IMR-90 (cell line): ENCODE data around the gene PCED1B. TPM values are rescaled to one million over a fixed set of nuclear protein-coding genes. Genes with fewer than 3 reads are reported as not detected.

Experiments used
- ATAC-seq: fragments of 200-7000 bp; cut with Tn5 transposase; 2 replicates; pipeline ENCODE4 v1.9.1; 2020; ENCODE audit warnings: low read depth, mild to moderate bottlenecking, moderate library complexity
- BruUV-seq: library from RNA; stranded (reverse); fragments of 400-500 nt; replicated peaks from 2 replicates; lab custom pipeline; 2021; lab: Mats Ljungman, UMichigan
- CTCF ChIA-PET: fragments of 300-600 bp; formaldehyde crosslinking; extraction: SDS; loops from one replicate; lab custom pipeline; 2021; ENCODE audit warnings: antibody characterized with exemption; lab: Yijun Ruan, JAX
- POLR2A ChIA-PET: fragments of 300-600 bp; sonication (Branson Sonifier 250); formaldehyde crosslinking; loops from one replicate; lab custom pipeline; 2022; ENCODE audit warnings: antibody characterized with exemption; ENCODE audit not compliant: unreplicated experiment; lab: Charles Lee
- DNase-seq: peaks from one replicate; pipeline ENCODE4 v3.0.0; 2013
- H2AFZ ChIP-seq: replicated peaks from 2 replicates; pipeline ENCODE3; 2013; ENCODE audit warnings: low read length, mild to moderate bottlenecking; ENCODE audit not compliant: poor library complexity
- H2AK5ac ChIP-seq: 2 replicates; pipeline ENCODE4 v1.6.1; 2013; ENCODE audit warnings: low read depth, low read length, inconsistent platforms
- H2AK9ac ChIP-seq: replicated peaks from 2 replicates; pipeline ENCODE3; 2013; ENCODE audit warnings: mild to moderate bottlenecking, low read depth, low read length, moderate library complexity; ENCODE audit not compliant: poor library complexity
- H2BK120ac ChIP-seq: 2 replicates; pipeline ENCODE4 v1.6.1; 2013; ENCODE audit warnings: low read depth, low read length, inconsistent platforms
- H2BK15ac ChIP-seq: 3 replicates; pipeline ENCODE4 v1.6.1; 2013; ENCODE audit warnings: low read depth, low read length, inconsistent platforms
- H2BK20ac ChIP-seq: 2 replicates; pipeline ENCODE4 v1.6.1; 2013; ENCODE audit warnings: low read depth, mild to moderate bottlenecking, inconsistent platforms, low read length, moderate library complexity
- H2BK5ac ChIP-seq: 2 replicates; pipeline ENCODE4 v1.6.1; 2013; ENCODE audit warnings: mild to moderate bottlenecking, low read depth, low read length, inconsistent platforms; ENCODE audit not compliant: poor library complexity, severe bottlenecking
- H3K14ac ChIP-seq: replicated peaks from 2 replicates; pipeline ENCODE4 v1.6.1; 2013; ENCODE audit warnings: low read depth, low read length, inconsistent platforms
- H3K18ac ChIP-seq: 2 replicates; pipeline ENCODE4 v1.6.1; 2013; ENCODE audit warnings: low read depth, low read length, control low read depth
- H3K23ac ChIP-seq: 2 replicates; pipeline ENCODE4 v1.6.1; 2013; ENCODE audit warnings: low read depth, low read length, inconsistent platforms
- H3K27ac ChIP-seq: 2 replicates; pipeline ENCODE4 v1.5.1; 2013; ENCODE audit warnings: mild to moderate bottlenecking, control low read depth, low read length; ENCODE audit not compliant: insufficient read depth
- H3K27me3 ChIP-seq: 2 replicates; pipeline ENCODE4 v1.6.1; 2013; ENCODE audit warnings: low read length; ENCODE audit not compliant: control insufficient read depth, insufficient read depth
- H3K36me3 ChIP-seq: 2 replicates; pipeline ENCODE4 v1.6.1; 2013; ENCODE audit warnings: low read length, mixed read lengths; ENCODE audit not compliant: control insufficient read depth, insufficient read depth
- H3K4ac ChIP-seq: 2 replicates; pipeline ENCODE4 v1.6.1; 2013; ENCODE audit warnings: low read depth, low read length, inconsistent platforms
- H3K4me1 ChIP-seq: 2 replicates; pipeline ENCODE4 v1.6.1; 2013; ENCODE audit warnings: low read length, mixed read lengths; ENCODE audit not compliant: control insufficient read depth, insufficient read depth
- H3K4me2 ChIP-seq: 2 replicates; pipeline ENCODE4 v1.6.1; 2013; ENCODE audit warnings: low read depth, mild to moderate bottlenecking, control low read depth, low read length, moderate library complexity
- H3K4me3 ChIP-seq: 2 replicates; pipeline ENCODE4 v1.5.1; 2013; ENCODE audit warnings: low read depth, mild to moderate bottlenecking, control low read depth, low read length, moderate library complexity; ENCODE audit not compliant: insufficient read depth
- H3K56ac ChIP-seq: 2 replicates; pipeline ENCODE4 v1.6.1; 2013; ENCODE audit warnings: low read length, inconsistent platforms; ENCODE audit not compliant: insufficient read depth; ENCODE audit errors: extremely low read depth
- H3K79me1 ChIP-seq, 2 experiments: 2 replicates each; pipeline ENCODE4 v1.6.1; 2013; ENCODE audit warnings: low read length in 2 of 2, inconsistent platforms in 1 of 2, low read depth in 1 of 2
- H3K9ac ChIP-seq: 2 replicates; pipeline ENCODE4 v1.6.1; 2013; ENCODE audit warnings: low read depth, low read length, control low read depth
- H3K9me1 ChIP-seq: 2 replicates; pipeline ENCODE4 v1.6.1; 2013; ENCODE audit warnings: low read length, inconsistent platforms; ENCODE audit not compliant: insufficient read depth
- H3K9me3 ChIP-seq: 2 replicates; pipeline ENCODE4 v1.6.1; 2013; ENCODE audit warnings: low read length; ENCODE audit not compliant: control insufficient read depth, insufficient read depth
- H4K20me1 ChIP-seq: 2 replicates; pipeline ENCODE4 v1.6.1; 2013; ENCODE audit warnings: low read length, inconsistent platforms; ENCODE audit not compliant: insufficient read depth
- H4K5ac ChIP-seq: 2 replicates; pipeline ENCODE4 v1.6.1; 2013; ENCODE audit warnings: mild to moderate bottlenecking, low read depth, low read length, control low read depth
- H4K8ac ChIP-seq, 2 experiments: 2 replicates each; pipeline ENCODE4 v1.6.1; 2013; ENCODE audit warnings: low read depth in 2 of 2, low read length in 2 of 2, control low read depth in 1 of 2, inconsistent platforms in 1 of 2
- H4K91ac ChIP-seq: 2 replicates; pipeline ENCODE4 v1.6.1; 2013; ENCODE audit warnings: low read depth, low read length, inconsistent platforms; ENCODE audit not compliant: insufficient read depth
- CTCF ChIP-seq: conservative IDR thresholded peaks from 2 replicates; pipeline ENCODE4 v1.5.1; 2012; ENCODE audit warnings: mild to moderate bottlenecking, low read depth, low read length, improper control_type of control experiment
- MAFK ChIP-seq: IDR thresholded peaks from 2 replicates; pipeline ENCODE4 v1.6.1; 2012; ENCODE audit warnings: low read depth, low read length, improper control_type of control experiment
- MAZ ChIP-seq: IDR thresholded peaks from 2 replicates; pipeline ENCODE4 v1.6.1; 2012; ENCODE audit warnings: low read depth, mild to moderate bottlenecking, low read length, improper control_type of control experiment, moderate library complexity, borderline replicate concordance
- MXI1 ChIP-seq: IDR thresholded peaks from 2 replicates; pipeline ENCODE4 v1.6.1; 2012; ENCODE audit warnings: low read depth, mild to moderate bottlenecking, low read length, moderate library complexity, borderline replicate concordance
- POLR2A ChIP-seq: IDR thresholded peaks from 2 replicates; pipeline ENCODE4 v1.6.1; 2012; ENCODE audit warnings: mild to moderate bottlenecking, low read depth, low read length
- RFX5 ChIP-seq: IDR thresholded peaks from 2 replicates; pipeline ENCODE4 v1.8.0; 2012; ENCODE audit warnings: low read depth, mild to moderate bottlenecking, low read length, moderate library complexity
- SMC3 ChIP-seq: fragments of 150-350 bp; IDR thresholded peaks from 2 replicates; pipeline ENCODE4 v1.6.1; 2016; ENCODE audit warnings: low read depth, mild to moderate bottlenecking, antibody characterized with exemption, low read length, moderate library complexity
- WGBS, 2 experiments: methylation state at CpG; one replicate each; pipeline versions ENCODE4 v1.1.5 to v1.1.7; 2013; ENCODE audit warnings: missing lambda C conversion rate in 2 of 2; ENCODE audit not compliant: insufficient read length in 1 of 2; ENCODE audit errors: extremely low coverage in 2 of 2; 5-methylcytosine and 5-hydroxymethylcytosine counted together
- dilution Hi-C: fragments of 300-500 bp; cut with HindIII; formaldehyde crosslinking; loops from one replicate; pipeline ENCODE4 v1.14.3; 2018; ENCODE audit warnings: low sequenced_read_pairs; ENCODE audit not compliant: unreplicated experiment
- in situ Hi-C: fragments of 300-500 bp; cut with MboI; formaldehyde crosslinking; loops from 3 replicates; pipeline ENCODE4 v1.14.3; 2019; ENCODE audit warnings: low sequenced_read_pairs, inconsistent platforms, mixed read lengths
- intact Hi-C: fragments of 100-400 bp; cut with micrococcal nuclease; formaldehyde crosslinking; loops from 2 replicates; pipeline ENCODE4 v1.10.0; 2022
- polyA plus RNA-seq, 3 experiments: library from polyadenylated mRNA; depleted of rRNA; stranded (reverse); fragments of >200 nt; gene quantifications; 2 replicates each; pipeline ENCODE4 v1.2.3, GENCODE V29; 2012; ENCODE audit warnings: low replicate concordance in 1 of 3
- total RNA-seq: library from RNA; depleted of rRNA; stranded (reverse); fragments of >200 nt; gene quantifications from 2 replicates; pipeline ENCODE4 v1.2.3, GENCODE V29; 2012
- TF ChIP-seq, protein P1 (sequence below): fragments of 150-350 bp; IDR thresholded peaks from 2 replicates; pipeline ENCODE4 v1.6.1; 2016; ENCODE audit warnings: low read depth, mild to moderate bottlenecking, low read length, moderate library complexity, borderline replicate concordance
- TF ChIP-seq, protein P2 (sequence below): fragments of 150-350 bp; IDR thresholded peaks from 2 replicates; pipeline ENCODE4 v1.6.1; 2017; ENCODE audit warnings: mild to moderate bottlenecking, antibody characterized with exemption, low read length, low read depth

PCED1B gene
- total and polyA plus RNA-seq, 2 of the 4 experiments (the other 2 are of a cell fraction) = 0.36 to 2.6 TPM

DNA sequence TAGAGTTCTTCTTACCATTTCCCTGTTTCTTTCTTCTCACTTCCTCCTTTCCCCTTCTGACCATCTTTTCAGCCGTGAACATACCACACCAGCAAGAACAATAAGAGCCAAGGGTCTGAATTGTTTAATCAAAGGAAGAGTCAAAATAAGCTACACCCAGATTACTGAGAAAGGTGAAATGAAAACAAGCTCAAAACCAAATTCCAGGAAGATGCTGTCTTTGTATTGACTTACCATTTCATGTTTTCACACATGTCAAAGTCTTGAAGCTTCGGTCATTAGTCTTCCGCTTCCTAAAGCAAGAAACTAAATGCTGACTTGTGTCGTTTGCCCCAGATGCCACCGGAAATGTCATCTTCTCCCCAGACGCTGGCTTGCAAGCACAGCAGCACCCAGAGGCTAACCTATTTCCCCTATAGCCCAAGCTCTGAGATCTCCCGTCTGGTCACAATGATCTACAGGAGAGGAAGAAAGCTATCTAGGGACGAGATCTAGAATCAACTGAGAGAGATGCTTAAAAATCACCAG lies 136.8 kb downstream of the PCED1B start:
- Histone ChIP-seq H4K20me1 (no peaks in the 10 kb centered on the region), H2AK5ac (no peak overlapping the region), H3K79me1 (no peaks in the 10 kb centered on the region; a peak in 1 of 4 replicates), H3K23ac (no peak overlapping the region), H3K27ac (no peak overlapping the region), H2BK120ac (no peak overlapping the region), H2BK20ac (no peak overlapping the region), H2BK15ac (no peak overlapping the region), H3K4me3 (no peak overlapping the region), H4K5ac (no peak overlapping the region), H4K91ac (no peak overlapping the region), H2AK9ac (no peak overlapping the region), H3K9ac (no peak overlapping the region), H3K14ac (no peak overlapping the region), H4K8ac (no peak overlapping the region), H3K36me3 (no peaks in the 10 kb centered on the region), H3K4me1 (no peaks in the 10 kb centered on the region; the same call in 1 of the 2 replicates), H2AFZ (no peak overlapping the region), H3K4ac (no peak overlapping the region), H3K56ac (no peak overlapping the region), H3K27me3 (no peaks in the 10 kb centered on the region), H2BK5ac (no peak overlapping the region), H3K9me1 (peaks cover 7% of the 10 kb centered on the region; the same call in 1 of the 2 replicates), H3K18ac (no peak overlapping the region), H3K4me2 (no peak overlapping the region), H3K9me3 (no peaks in the 10 kb centered on the region)
- in situ Hi-C loops (no loop called here), dilution Hi-C loops (no loop called here), intact Hi-C loops (no loop called here)
- ATAC-seq = no peak
- BruUV-seq = no TSS peak
- CTCF ChIA-PET = interaction anchor here (0.8 kb wide), 1 partner anchor 9 kb away, joined by 3 read pairs; no protein-coding TSS in a partner anchor
- no CpG with 5 or more reads among the region's 8 CpGs for WGBS, 2 experiments
- no peak for DNase-seq
- TF ChIP-seq POLR2A (no peak), MAFK (no peak), CTCF (no peak), MAZ (no peak), RFX5 (no peak), SMC3 (no peak), MXI1 (no peak)
- TF ChIP-seq, protein P1, sequence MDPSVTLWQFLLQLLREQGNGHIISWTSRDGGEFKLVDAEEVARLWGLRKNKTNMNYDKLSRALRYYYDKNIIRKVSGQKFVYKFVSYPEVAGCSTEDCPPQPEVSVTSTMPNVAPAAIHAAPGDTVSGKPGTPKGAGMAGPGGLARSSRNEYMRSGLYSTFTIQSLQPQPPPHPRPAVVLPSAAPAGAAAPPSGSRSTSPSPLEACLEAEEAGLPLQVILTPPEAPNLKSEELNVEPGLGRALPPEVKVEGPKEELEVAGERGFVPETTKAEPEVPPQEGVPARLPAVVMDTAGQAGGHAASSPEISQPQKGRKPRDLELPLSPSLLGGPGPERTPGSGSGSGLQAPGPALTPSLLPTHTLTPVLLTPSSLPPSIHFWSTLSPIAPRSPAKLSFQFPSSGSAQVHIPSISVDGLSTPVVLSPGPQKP = no peak
- TF ChIP-seq, protein P2, sequence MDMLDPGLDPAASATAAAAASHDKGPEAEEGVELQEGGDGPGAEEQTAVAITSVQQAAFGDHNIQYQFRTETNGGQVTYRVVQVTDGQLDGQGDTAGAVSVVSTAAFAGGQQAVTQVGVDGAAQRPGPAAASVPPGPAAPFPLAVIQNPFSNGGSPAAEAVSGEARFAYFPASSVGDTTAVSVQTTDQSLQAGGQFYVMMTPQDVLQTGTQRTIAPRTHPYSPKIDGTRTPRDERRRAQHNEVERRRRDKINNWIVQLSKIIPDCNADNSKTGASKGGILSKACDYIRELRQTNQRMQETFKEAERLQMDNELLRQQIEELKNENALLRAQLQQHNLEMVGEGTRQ = no peak
- POLR2A ChIA-PET = no interaction called here
